Heart left ventricle (tissue), 13 donors: Measurements from ENCODE around the gene GALR3.

ENCODE experiments used
- CTCF ChIP-seq, 12 donors: fragments of 200-600 bp; sonication (generic) in 4 of 12; IDR thresholded peaks; one replicate each; pipeline versions ENCODE4 v1.5.0 to v1.8.0; 2018 to 2022; ENCODE audit warnings: antibody characterized with exemption in 12 of 12, mild to moderate bottlenecking in 5 of 12
- POLR2A ChIP-seq, 2 donors: fragments of 450-650 bp; IDR thresholded peaks; one replicate each; pipeline ENCODE4 v1.6.1; 2017; ENCODE audit warnings: antibody characterized with exemption in 2 of 2, mild to moderate bottlenecking in 2 of 2, moderate library complexity in 2 of 2
- donor health status: ischemic (EF 13 %, LVEDD 7.1; RV severe dilation, severe dysfunction).
- donor health status: DM: no; HTN: yes; CAD: no.
- donor health status: DM: no; HTN: no; CAD: no.
- donor health status: ischemic (EF 25% LVEDD 6.9; RV normal size, moderate dysfunction).
- donor health status: ischemic (EF 25% LVEDD 5.7; RV mildly dilated, moderate dysfunction).
- donor health status: ischemic (EF 35%, LVEDD 5.7; RV mildly dilated, moderate dysfunction).
- donor health status: nonischemic (EF 11% LVEDD 7.7; RV severe dilation, severe dysfunction).
- donor health status: DM: yes; HTN: yes; CAD: no.
- donor health status: PGD.
- donor health status: ischemic (EF 29% LVEDD 5.4; RV normal size, mild dysfunction).
- donor health status: nonischemic (EF 23%, LVEDD 6.1; RV moderate dilation, normal function).

DNA sequence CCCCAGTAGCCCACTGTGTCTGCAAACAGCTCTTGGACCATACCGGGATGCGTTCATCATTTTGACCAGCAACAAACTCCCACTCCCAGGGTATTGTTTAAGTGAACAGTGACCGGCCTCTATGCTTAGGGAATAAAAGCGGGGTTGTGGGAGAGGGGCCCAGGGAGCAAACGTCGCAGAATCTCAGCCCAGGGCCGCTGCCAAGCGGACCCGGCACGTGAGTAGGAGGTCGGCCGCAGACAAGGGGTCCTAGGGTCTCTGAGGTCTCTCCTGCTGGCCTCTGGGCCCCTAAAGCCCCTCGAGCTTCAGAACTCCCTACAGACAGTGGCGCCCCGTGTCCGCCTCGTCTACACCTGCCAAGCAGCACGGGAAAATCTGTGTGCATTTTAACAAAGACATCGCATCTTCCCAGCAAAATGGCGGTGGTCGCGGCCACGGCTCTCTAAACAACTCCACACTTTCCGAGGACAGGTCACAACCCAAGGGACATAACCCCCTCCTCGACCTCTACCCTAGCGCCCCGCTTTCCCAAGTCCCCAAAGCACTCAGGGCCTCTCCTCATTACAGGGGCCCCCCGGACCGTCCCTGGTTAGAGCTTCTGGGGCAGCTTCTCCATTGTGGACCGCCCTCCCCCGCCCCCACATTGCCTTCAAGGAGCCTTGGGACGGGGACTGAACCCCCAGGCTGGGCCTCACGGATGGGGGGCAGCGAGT is 19.4 kb upstream of the GALR3 start:
- TF ChIP-seq CTCF (IDR thresholded peaks at IDR 0.05) (no peak), POLR2A (IDR thresholded peaks at IDR 0.05) (no peak)
